Coronary artery (tissue), 2 donors: Measurements from ENCODE around the gene IQCC.

Source experiments
- DNase-seq: peaks from one replicate; pipeline ENCODE4 v3.0.0-alpha.2; 2017; ENCODE audit warnings: low spot score
- H3K27ac ChIP-seq, 2 donors: fragments of 200-600 bp; sonication (generic); one replicate each; pipeline ENCODE4 v1.5.1; 2016 to 2019
- H3K4me3 ChIP-seq: fragments of 200-600 bp; sonication (generic); 2 replicates; pipeline ENCODE4 v1.5.1; 2016; ENCODE audit warnings: mild to moderate bottlenecking, moderate library complexity
- TF ChIP-seq, protein P1 (sequence below): fragments of 200-600 bp; sonication (generic); IDR thresholded peaks from one replicate; pipeline ENCODE4 v1.5.1; 2019; ENCODE audit warnings: antibody characterized with exemption

IQCC gene

GRCh38 chr1:32249831-32250525 is 44.5 kb downstream of the IQCC start:
- H3K27ac ChIP-seq = peak overlapping the region in 1 of 2 donors; percentile 64
- DNase-seq = no peak
- TF ChIP-seq, protein P1, sequence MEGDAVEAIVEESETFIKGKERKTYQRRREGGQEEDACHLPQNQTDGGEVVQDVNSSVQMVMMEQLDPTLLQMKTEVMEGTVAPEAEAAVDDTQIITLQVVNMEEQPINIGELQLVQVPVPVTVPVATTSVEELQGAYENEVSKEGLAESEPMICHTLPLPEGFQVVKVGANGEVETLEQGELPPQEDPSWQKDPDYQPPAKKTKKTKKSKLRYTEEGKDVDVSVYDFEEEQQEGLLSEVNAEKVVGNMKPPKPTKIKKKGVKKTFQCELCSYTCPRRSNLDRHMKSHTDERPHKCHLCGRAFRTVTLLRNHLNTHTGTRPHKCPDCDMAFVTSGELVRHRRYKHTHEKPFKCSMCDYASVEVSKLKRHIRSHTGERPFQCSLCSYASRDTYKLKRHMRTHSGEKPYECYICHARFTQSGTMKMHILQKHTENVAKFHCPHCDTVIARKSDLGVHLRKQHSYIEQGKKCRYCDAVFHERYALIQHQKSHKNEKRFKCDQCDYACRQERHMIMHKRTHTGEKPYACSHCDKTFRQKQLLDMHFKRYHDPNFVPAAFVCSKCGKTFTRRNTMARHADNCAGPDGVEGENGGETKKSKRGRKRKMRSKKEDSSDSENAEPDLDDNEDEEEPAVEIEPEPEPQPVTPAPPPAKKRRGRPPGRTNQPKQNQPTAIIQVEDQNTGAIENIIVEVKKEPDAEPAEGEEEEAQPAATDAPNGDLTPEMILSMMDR = no peak
- no peak overlapping the region for H3K4me3 ChIP-seq

DNA sequence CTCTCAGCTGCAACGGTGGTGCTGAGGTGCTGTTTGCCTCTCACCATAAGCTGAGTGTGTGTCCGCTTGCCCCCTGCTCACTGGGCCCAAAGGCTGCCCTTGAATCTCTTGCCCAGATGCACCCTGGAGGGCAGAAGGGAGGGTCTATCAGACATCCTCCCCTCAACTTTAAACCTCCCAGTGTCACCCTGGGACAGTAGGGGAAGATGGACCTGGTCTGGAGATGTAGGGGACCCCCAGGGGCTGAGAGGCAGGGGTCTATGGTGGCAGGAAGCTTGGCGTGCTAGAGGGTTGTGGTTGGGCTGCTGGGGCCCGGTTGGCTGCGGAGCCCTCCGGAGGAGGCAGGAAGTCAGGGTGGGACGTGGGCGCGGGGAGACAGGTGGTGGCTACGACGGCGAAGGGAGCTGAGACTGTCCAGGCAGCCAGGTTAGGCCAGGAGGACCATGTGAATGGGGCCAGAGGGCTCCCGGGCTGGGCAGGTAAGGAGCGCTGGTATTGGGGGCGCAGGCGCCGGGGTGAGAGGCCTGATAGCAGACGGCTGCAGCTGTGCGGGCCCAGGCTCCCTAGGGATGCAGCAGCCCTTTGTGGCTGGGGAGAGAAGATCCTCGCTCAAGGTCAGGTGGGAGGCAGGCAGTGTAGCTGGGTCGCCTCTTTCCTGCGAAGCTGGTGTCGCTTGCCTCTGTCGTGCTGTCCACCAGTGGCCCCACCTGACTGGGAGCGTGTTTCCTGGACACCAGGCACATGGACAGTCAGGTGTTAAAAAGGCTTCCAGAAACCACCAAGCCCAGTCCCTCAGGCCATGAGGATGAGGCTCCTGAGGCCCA is 45.6 kb downstream of the IQCC start, which contains the start of gene LCK:
Gene LCK, plus strand, starts transcription at position 373 of the 824 bp plus-strand sequence. CDS start 23,065 bp downstream, outside the sequence.
- H3K4me3 ChIP-seq = no peak within 1 kb of the TSS
- H3K27ac ChIP-seq = peak within 1 kb of the TSS in 1 of 2 donors; percentile 64
- no peak for DNase-seq
- TF ChIP-seq, protein P1 = no peak

DNA sequence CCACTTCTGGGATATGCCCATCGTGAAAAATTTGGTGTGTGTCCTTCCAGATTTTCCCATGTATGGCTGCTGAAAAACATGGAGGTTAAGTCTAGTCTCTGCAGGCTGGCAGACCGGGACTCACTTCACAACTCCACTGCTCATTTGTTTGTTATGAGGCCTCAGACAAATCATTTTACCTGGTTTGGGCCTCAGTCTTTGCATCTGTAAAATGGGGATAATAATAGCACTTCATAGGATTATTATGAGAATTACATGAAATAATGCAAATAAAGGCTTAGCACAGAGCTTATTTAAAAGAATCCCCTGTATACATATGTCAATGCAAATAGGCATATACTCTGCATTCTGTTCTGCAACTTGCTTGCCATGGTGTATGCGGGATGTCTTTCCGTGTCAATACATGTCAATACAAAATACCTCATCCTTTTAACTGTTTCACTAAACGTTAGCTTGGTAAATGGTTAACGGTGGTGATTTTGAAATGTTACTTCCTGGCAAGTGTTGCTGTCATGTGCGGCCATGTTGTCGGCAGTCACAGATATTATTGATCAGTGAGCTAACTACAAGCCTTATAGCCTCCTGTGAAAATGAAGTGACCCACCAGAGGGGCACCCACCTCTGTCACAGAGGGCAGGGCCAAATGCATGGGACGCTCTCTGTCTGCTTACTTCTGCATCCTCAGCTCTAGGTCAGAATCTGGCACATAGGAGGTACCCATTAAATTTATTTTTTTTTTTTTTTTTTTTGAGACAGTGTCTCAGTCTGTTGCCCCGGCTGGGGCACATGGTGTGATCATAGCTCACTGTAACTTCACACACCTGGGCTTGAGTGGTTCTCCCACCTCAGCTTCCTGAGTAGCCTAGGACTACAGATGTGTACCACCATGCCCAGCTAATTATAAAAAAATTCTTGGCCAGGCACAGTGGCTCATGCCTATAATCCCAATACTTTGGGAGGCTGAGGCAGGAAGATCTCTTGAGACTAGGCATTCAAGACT is 49.9 kb downstream of the IQCC start:
- Histone ChIP-seq H3K4me3 (no peak overlapping the region), H3K27ac (no peak overlapping the region)
- TF ChIP-seq, protein P1 = no peak
- no peak for DNase-seq

GRCh38 chr1:32256473-32257226 is 51.2 kb downstream of the IQCC start:
- no peak for DNase-seq
- TF ChIP-seq, protein P1 = no peak
- Histone ChIP-seq H3K4me3 (no peak overlapping the region), H3K27ac (no peak overlapping the region)

DNA sequence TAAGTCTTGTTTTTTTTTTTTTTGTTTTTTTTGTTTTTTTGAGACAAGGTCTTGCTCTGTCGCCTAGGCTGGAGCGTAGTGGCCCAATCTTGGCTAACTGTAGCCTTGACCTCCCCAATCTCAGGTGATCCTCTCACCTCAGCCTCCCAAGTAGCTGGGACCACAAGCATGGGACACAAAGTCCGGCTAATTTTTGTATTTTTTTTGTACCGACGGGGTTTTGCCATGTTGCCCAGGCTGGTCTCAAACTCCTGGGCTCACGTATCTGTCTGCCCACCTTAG is 51.7 kb downstream of the IQCC start:
- TF ChIP-seq, protein P1 = no peak
- Histone ChIP-seq H3K27ac (no peak overlapping the region), H3K4me3 (no peak overlapping the region)
- DNase-seq = no peak
